HG03060 (cell line): ENCODE data around the gene LDLRAD3.

Experiments used
- ATAC-seq: cut with Tn5 transposase; IDR thresholded peaks from one replicate; pipeline ENCODE4 v1.9.1; 2021; ENCODE audit warnings: low read depth, moderate number of reproducible peaks; ENCODE audit not compliant: unreplicated experiment

The LDLRAD3 gene

DNA sequence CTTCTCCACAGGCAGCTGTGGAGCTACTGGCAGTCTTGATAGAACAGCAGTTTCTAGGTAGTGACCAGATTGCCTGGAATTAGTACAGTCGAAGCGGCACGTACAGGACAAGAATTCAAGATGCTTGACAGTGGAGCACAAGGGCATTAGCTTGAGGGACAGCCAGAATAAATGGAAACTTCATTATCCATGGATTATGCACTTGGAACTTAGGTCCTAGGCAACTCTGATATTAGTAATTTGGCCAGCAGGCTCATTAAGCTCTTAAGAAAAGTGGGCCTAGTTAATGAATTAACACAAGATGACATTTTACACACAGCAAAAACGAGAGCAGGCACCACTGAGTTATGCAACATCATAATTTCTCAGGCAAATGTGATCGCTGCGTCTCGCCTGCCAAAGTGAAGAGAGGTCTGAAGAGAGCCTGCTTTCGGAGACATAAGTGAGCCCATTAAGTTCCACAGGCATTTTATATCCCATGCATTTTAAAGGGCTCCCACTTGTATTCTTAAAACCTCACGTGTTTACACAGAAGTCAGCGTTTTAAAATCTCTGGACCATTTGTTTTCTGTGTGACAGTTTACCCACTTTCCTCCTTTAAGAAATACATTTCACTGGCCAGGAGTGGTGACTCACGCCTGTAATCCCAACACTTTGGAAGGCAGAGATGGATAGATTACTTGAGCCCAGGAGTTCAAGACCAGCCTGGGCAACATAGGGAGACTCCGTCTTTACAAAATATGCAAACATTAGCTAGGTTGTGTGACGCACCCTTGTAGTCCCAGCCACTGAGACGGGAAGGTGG is 279.2 kb downstream of the LDLRAD3 start:
- no peak for ATAC-seq

- ATAC-seq, result no peak
These were observed 280.5 kb downstream of the LDLRAD3 start for GRCh38 chr11:36224209-36224882.

- no peak for ATAC-seq
These were observed 283.2 kb downstream of the LDLRAD3 start for GRCh38 chr11:36227044-36227443.

DNA sequence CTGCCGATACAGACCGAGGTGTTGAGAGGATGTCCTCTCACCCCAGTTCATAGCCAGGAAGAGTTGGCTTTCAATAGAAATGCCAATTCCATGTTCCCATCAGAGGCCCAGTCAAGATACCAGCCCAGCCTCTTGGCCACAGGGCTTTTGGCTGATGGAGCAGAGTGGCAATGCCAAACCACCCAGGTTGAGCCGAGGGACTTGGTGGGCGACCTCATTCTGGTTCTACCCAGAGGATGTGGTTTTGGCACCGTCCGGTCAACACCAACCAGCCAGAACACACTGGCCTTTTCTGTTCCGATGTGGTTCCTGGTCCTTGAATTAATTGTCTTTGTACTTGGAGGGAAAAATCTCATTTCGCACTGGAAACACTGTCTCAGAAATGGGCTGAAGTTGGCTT is 284.8 kb downstream of the LDLRAD3 start:
- no peak for ATAC-seq

DNA sequence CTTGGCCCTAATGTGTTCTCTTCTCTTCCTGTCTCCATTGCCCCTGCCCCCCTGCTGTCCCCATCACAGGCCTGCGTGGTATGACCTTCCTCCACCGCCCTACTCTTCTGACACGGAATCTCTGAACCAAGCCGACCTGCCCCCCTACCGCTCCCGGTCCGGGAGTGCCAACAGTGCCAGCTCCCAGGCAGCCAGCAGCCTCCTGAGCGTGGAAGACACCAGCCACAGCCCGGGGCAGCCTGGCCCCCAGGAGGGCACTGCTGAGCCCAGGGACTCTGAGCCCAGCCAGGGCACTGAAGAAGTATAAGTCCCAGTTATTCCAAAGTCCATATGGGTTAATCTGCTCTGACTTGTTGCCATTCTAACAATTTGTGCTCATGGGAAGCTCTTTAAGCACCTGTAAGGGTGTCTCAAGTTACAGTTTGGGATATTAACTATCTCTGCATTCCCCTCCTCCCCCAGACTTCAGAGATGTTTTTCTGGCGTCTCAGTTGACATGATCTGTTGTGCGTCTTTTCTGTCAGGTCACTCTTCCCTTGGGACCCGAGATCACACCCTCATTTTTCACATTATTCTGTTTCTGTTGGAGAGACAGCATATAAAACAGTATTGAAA is 285.3 kb downstream of the LDLRAD3 start:
- no peak for ATAC-seq

DNA sequence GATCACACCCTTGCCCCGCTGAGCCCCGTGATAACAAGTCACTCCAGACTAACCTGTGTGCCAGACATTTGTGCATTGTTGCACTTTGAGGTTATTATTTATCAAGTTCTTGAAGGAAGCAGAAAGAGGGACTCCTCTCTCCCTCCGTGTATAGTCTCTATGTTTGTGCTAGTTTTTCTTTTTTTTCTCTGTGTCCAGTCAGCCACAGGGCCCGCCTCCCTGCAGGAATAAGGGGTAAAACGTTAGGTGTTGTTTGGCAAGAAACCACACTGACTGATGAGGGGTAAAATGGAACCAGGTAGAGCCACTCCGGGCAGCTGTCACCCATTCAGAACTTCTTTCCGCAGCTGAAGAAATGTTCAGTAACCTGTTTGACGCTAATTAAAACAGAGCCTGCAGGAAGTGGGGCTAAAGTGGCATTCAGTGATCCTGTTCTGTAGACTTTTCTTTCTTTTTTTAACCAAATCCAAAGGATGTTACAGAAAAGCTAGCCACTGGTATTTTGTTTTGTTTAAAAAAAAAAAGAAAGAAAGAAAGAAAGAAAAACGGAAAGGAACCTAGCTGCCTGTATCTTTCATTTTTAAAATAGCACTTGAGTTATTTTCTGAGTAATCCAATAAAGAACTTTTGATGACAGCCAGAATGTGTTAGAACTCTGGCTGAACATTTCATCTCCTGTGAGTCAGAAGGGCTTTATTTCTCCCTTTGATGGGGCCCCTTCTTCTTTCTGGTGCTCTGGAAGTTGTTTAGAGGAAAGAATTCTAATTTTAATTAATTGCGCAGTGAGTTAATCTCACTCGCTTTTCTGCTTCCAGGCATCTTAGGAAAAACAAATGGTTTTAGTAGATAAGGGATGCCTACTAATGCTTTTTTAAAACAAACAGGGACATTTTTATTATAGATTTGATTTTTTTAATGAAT is 287.2 kb downstream of the LDLRAD3 start:
- ATAC-seq, result no peak

DNA sequence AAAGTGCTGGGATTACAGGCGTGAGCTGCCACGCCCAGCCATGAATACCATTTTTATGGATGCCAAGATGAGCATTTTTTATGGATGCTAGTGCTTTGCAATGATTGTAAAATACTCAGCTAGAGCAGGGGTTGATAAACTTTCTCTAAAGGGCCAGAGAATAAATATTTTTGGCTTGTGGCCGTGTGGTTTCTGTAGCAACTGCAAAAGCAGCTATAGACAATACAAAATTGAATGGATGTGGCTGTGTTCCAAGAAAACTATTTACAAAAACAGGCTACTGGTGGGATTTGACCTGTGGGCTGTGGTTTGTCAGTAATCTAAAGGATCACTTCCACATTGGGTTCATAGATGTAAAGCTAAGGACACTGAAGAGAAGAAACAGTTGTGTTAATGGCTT is 289.3 kb downstream of the LDLRAD3 start:
- ATAC-seq, result no peak

GRCh38 chr11:36234825-36235224 is 291.0 kb downstream of the LDLRAD3 start:
- no peak for ATAC-seq

DNA sequence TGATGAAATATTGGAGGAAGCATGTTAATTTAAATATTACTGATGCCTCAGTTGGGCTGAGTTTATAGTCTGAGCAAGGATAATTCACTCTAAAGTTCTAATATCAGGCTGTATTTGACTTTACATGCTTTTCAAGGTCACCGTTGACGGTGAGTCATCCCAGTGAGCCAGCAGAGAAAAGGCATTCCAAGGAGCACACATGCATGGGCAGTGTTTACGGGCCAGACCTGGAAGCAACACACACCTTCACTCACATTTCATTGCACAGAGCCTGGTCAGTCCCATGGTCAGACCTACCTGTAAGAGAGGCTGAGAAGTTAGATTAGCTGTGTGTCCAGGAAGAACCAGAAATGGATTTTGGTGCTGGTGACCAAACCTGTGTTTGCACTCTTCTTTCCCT is 291.9 kb downstream of the LDLRAD3 start:
- no peak for ATAC-seq

GRCh38 chr11:36237391-36237790 is 293.5 kb downstream of the LDLRAD3 start:
- no peak for ATAC-seq

DNA sequence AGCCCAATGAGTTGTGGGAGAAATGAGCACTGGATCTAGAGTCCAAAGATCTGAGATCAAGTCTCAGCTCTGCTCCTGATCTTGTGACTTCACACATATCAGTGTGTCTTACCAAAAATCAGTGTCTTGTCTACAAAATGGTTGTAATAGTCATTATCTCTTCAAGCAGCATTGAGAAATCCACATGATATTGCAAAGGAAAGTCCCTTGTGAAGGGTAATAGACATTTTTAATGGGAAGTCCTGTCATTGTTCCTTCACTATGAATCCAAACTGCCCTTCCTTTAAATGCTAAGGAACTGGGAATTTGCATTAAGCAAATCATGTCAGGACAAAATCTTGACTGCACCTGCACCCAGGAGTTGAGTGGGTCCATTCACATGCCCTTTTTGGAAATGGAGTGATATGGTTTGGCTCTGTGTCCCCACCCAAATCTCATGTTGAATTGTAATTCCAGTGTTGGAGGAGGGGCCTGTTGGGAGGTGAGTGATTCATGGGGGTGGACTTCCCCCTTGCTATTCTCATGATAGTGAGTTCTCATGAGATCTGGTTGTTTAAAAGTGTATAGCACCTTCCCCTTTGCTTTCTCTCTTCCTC is 294.3 kb downstream of the LDLRAD3 start:
- ATAC-seq, result no peak

DNA sequence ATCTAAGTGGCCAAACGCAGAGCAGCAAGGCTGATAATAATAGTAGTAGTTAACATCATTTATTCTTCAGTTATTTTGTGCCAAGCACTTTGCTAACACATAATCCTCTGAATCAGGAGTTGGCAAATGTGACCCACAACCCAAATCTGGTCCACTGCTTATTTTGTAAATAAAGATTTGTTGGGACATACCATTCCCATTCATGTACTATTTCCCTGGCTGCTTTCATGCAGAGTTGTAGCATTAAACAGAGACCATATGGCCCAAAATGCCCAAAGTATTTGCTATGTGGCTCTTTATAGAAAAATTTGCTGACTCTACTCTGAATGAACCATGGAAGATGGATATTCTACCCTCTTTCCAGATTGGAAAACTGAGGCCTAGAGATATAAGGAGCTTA is 295.0 kb downstream of the LDLRAD3 start:
- no peak for ATAC-seq

DNA sequence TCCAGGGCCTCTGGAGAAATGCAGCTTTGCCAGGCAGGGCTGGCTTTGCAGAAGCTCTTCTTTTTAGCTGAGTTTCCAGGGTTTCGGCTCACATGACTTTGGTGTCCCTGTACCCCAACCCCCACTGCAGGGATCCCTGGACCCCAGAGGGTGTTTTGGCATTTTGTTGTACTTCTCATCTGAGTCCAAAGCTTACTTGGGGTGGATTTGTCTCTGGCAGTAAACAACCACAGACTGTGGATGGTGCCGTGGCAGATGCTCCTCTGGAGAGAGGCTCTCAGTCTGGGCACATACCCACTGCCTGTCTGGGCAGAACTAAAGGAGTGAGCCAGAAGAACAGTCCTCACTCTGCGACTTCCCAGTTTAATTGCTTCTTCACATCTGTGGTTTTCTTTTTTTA is 295.8 kb downstream of the LDLRAD3 start:
- ATAC-seq, result no peak

GRCh38 chr11:36240173-36240572 is 296.3 kb downstream of the LDLRAD3 start:
- no peak for ATAC-seq

DNA sequence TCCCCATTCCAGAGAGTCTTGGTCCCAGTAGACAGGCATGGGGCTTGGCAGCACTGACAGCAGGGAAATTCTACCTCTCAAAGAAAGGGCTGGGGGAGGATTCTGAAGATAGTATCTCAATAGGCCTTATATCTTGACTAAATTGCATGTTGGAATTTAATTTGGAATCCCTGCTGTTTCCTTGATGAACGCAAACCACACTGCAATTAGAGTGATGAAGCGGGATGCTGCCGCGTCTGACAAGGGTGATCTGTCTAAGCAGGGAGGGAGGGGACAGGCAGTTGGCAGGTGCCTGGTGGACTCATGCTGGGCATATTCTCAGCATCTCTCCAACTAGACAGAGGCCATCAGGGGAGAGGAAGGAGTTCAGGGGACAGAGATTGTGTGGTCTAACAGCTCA is 296.9 kb downstream of the LDLRAD3 start:
- no peak for ATAC-seq

DNA sequence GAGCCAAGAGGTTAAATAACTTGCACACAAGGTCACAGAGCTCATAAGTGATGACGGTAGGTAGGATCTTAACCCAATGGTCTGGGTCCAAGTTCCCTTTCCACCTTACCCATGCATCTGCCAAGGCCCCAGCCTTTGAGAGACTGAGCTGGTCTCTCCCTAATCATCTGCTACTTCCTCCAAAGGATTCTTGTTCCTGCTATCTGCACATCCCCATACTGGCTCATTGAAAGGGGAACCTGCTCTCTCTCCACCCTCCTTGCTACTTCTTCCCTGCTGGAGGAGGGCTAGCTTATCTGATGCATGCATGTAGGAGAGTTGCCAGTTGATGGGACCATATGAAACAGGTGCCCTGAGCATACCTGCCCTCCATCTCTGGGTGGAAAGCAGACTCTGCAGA is 297.6 kb downstream of the LDLRAD3 start:
- ATAC-seq, result no peak

DNA sequence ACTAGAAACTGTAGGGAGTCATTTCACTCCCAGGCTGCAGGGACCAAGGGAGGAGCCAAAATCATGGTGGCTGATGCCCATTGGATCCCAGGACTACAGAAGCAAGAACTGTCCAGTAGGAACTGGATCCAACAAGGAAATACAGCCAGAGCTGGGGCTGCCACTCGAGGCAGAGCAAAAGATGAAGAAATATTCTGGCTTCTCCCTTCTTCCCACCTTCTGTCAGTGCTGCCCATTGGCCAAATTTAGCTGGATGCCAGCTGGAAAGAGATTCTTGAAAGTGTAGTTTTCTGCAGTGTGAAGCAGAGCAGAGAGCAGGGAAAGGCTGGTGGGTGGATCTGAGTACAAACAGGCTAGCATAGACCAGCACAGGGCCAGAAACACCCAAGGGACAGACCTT is 299.8 kb downstream of the LDLRAD3 start:
- ATAC-seq, result no peak

DNA sequence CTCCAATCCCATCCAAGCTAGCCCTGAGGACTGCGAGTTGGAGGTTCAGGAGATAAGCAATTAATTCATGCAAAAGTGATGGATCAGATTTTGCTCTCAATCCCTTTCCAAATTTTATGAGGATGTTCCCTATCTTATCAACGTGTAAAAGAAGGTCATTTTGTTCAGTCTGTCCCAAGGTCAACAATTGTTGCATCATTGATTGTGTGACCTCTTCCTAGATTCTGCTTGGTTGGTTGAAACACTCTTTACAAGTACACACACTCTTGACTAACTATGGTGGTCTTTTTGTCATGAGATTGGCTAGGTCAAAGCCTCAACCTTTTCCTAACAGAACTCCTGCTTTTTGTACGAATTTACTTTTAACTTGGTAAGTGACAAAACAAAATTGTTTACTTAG is 303.6 kb downstream of the LDLRAD3 start:
- ATAC-seq, result no peak

DNA sequence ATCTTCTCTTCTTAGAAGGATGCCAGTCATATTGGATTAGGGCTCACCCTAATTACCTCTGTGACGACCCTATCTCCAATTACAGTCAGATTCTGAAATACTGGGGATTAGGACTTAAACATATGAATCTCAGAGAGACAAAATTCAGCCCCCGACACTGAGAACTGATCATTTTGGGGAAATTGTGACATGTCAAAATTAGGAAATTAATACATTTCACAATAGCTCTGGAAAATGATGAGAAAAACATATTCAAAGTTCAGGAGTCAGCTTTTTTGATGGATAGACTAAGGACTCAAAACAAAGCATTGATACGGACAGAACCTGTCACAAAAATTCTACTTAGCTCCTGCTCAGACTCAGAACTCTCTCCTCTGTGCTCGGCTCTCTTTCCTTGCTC is 304.6 kb downstream of the LDLRAD3 start:
- no peak for ATAC-seq

GRCh38 chr11:36249246-36249645 is 305.4 kb downstream of the LDLRAD3 start:
- no peak for ATAC-seq
